ENCODE measurements around the gene PAXIP1. TPM values are rescaled to one million over a fixed set of nuclear protein-coding genes. Genes with fewer than 3 reads are reported as not detected.

Gene PAXIP1
- total RNA-seq, 2 donors from 2014 or later, result 10.5 to 10.6 TPM

DNA sequence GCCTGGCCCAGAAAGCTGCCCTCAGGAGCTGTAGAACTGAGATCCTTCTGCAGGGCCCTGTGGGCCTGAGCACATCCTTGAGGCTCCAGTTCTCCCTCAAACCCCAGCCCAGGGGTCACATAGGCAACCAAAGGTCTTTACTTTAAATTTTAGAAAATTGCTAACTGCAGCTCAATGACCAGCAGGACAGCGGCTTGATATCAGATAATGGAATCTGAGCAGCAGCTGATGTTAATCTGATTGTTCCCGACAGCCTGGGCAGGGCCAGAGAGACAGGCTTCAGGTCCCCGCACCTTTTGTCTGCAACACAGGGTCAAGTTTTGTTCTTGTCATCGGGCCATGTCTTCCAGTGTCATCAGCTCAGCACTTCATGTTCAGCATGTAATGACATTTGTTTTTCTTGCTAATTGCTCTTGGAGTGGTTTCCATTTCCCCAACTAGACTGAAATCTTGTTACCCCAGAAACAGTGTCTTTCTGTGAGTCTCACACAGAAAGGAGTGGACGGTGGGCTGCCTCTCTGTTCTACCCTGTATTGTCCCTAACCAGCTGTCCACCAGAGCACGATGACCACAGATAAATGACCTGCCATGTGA, 91.0 kb downstream of the PAXIP1 start:
- no peak for ATAC-seq
- Mint-ChIP-seq H3K27ac (peak overlapping the region; percentile 70), H3K27me3 (peaks cover 35% of the 10 kb centered on the region), H3K4me3 (no peak overlapping the region), H3K36me3 (ENCODE audit: low read depth) (no peaks in the 10 kb centered on the region), H3K4me1 (peaks cover 6% of the 10 kb centered on the region)
- DNase-seq, result no peak
- H3K9me3 ChIP-seq (ENCODE audit: control insufficient read depth, low read length, poor library complexity, severe bottlenecking), result no peaks in the 10 kb centered on the region

DNA sequence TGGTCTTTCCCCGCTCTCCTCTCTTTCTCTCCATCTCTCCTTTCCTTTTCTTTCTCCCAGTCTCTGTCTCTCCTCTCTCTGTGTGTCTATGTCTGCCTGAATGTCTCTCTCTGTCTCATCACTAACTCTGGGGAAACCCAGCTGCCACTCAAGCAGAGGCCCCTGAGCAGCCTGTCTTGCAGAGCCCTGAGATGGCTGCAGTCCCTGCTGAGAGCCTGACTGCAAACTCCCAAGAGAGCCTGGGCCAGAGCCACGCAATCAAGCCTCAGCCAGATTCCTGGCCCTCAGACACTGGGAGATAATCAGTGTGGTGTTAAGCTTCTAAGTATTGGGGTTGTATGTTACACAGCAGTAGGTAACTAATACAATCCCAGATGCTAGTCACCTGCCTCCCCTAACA, 91.5 kb downstream of the PAXIP1 start:
- H3K27me3 Mint-ChIP-seq, result peaks cover 35% of the 10 kb centered on the region
- no peak overlapping the region for H3K27ac Mint-ChIP-seq
- no peaks in the 10 kb centered on the region for H3K9me3 ChIP-seq (ENCODE audit: control insufficient read depth, low read length, poor library complexity, severe bottlenecking)
- no peaks in the 10 kb centered on the region for H3K36me3 Mint-ChIP-seq (ENCODE audit: low read depth)
- H3K4me3 Mint-ChIP-seq, result no peak overlapping the region
- ATAC-seq (no peak), DNase-seq (no peak)
- peaks cover 6% of the 10 kb centered on the region for H3K4me1 Mint-ChIP-seq

- no peak for DNase-seq
- no peaks in the 10 kb centered on the region for H3K36me3 Mint-ChIP-seq (ENCODE audit: low read depth)
- H3K27ac Mint-ChIP-seq, result no peak overlapping the region
Measured at GRCh38 chr7:154910977-154911376, 91.9 kb downstream of the PAXIP1 start.

GRCh38 chr7:154910125-154910524, 92.8 kb downstream of the PAXIP1 start:
- H3K36me3 Mint-ChIP-seq (ENCODE audit: low read depth), result no peaks in the 10 kb centered on the region
- no peaks in the 10 kb centered on the region for H3K9me3 ChIP-seq (ENCODE audit: control insufficient read depth, low read length, poor library complexity, severe bottlenecking)
- H3K27me3 Mint-ChIP-seq, result peaks cover 37% of the 10 kb centered on the region
- peaks cover 6% of the 10 kb centered on the region for H3K4me1 Mint-ChIP-seq
- no peak for DNase-seq
- H3K4me3 Mint-ChIP-seq, result no peak overlapping the region
- H3K27ac Mint-ChIP-seq, result no peak overlapping the region
- no peak for ATAC-seq

More at GRCh38 chr7:154910977-154911376, 91.9 kb downstream of the PAXIP1 start:
- no peak for ATAC-seq
- H3K4me1 Mint-ChIP-seq, result peaks cover 6% of the 10 kb centered on the region
- peaks cover 35% of the 10 kb centered on the region for H3K27me3 Mint-ChIP-seq
- H3K9me3 ChIP-seq (ENCODE audit: control insufficient read depth, low read length, poor library complexity, severe bottlenecking), result no peaks in the 10 kb centered on the region
- no peak overlapping the region for H3K4me3 Mint-ChIP-seq

DNA sequence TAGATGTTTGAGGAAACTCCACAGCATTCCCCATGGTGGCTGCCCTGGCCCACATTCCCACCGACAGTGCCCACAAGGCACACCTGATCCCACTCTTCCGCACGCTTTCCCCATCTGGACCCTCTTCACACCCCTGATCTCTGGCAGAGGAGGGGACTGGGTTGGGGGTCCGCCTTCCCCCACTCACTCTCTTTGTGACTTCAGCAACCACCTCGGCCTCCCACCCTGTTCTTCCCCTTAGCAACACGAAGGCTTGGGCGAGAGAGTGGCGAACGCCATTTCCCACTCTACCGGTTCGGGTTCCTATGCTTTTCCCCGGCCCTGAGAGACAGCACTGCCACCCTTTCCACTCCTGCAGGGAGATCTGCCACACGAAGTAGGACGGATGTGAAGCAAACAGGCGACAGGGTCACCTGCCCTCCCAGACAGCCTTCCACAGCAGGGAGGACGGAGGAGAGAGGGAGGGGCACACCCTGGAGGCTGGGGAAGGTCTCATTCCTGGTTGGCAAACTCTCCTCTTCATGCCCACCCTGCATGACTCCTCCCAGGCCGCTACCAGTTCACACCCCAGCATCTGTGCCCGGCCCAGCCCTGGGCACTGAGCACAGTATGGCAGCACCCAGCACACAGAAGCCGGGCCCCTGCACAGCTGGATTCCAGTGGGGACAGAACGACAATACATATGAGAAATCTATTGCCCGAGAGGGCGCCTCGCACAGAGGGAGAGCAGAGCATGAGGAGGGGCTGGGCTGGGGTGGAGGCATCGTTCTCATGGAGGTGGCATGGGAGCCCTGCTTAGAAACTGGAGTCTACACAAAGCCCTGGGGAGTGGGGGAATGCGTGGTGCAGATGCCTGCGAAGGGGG, 93.5 kb downstream of the PAXIP1 start:
- H3K4me1 Mint-ChIP-seq, result peaks cover 6% of the 10 kb centered on the region
- no peak for DNase-seq
- no peak overlapping the region for H3K27ac Mint-ChIP-seq
- no peak overlapping the region for H3K4me3 Mint-ChIP-seq
- H3K9me3 ChIP-seq (ENCODE audit: control insufficient read depth, low read length, poor library complexity, severe bottlenecking), result no peaks in the 10 kb centered on the region
- no peak for ATAC-seq
- H3K36me3 Mint-ChIP-seq (ENCODE audit: low read depth), result no peaks in the 10 kb centered on the region
- H3K27me3 Mint-ChIP-seq, result peaks cover 42% of the 10 kb centered on the region

GRCh38 chr7:154907651-154908620, 95.0 kb downstream of the PAXIP1 start:
- DNase-seq (no peak), ATAC-seq (no peak)
- H3K27ac Mint-ChIP-seq, result no peak overlapping the region
- H3K36me3 Mint-ChIP-seq (ENCODE audit: low read depth), result no peaks in the 10 kb centered on the region
- H3K27me3 Mint-ChIP-seq, result peaks cover 34% of the 10 kb centered on the region
- peaks cover 3% of the 10 kb centered on the region for H3K4me1 Mint-ChIP-seq
- H3K9me3 ChIP-seq (ENCODE audit: control insufficient read depth, low read length, poor library complexity, severe bottlenecking), result no peaks in the 10 kb centered on the region
- no peak overlapping the region for H3K4me3 Mint-ChIP-seq

- ATAC-seq, result no peak
- H3K36me3 Mint-ChIP-seq (ENCODE audit: low read depth), result no peaks in the 10 kb centered on the region
- no peak overlapping the region for H3K27ac Mint-ChIP-seq
- H3K4me3 Mint-ChIP-seq, result no peak overlapping the region
- peaks cover 3% of the 10 kb centered on the region for H3K4me1 Mint-ChIP-seq
- H3K27me3 Mint-ChIP-seq, result peaks cover 34% of the 10 kb centered on the region
- no peak for DNase-seq
- H3K9me3 ChIP-seq (ENCODE audit: control insufficient read depth, low read length, poor library complexity, severe bottlenecking), result no peaks in the 10 kb centered on the region
Measured at GRCh38 chr7:154906736-154907355, 96.1 kb downstream of the PAXIP1 start.

DNA sequence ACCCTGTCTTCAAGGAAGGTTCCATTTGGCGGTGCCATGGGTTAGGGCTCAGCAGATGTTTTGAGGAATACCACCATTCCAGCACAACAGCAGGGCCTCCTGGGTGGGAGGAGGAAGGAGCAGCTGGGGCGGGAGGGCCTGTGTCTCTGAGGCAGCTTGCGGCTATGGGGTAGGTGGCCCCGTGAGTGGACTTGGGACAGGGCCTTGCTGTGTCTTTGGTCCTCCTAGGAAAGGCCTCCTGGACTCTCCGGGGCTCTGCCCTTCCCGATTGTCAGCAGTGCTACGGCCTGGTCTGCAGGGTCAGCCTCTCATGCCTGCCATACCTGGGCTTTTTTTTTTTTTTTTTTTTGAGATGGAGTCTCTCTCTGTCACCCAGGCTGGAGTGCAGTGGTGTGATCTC, 96.7 kb downstream of the PAXIP1 start:
- H3K9me3 ChIP-seq (ENCODE audit: control insufficient read depth, low read length, poor library complexity, severe bottlenecking), result no peaks in the 10 kb centered on the region
- Mint-ChIP-seq H3K4me3 (no peak overlapping the region), H3K27me3 (peaks cover 34% of the 10 kb centered on the region), H3K36me3 (ENCODE audit: low read depth) (no peaks in the 10 kb centered on the region), H3K4me1 (peaks cover 3% of the 10 kb centered on the region), H3K27ac (no peak overlapping the region)
- no peak for ATAC-seq
- DNase-seq, result no peak

DNA sequence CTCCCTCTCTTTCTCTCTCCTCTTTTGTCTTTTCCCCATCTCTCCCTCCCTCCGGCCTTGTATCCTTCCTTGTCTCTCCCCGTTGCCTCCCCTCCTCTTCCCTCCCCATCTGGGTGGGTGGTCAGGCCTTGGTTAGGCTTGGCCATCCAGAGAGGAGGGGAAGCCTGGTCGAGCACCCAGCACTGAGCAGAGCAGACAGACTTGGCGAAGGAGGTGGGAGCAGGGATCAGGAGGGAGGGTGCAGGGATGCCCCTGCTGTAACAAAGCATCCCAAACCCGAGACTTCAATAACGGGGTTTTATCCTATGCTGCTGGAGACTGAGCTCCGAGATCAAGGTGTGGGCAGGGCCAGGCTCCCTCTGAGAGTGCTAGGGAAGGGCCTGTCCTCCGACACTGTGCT, 97.3 kb downstream of the PAXIP1 start:
- Mint-ChIP-seq H3K27me3 (peaks cover 34% of the 10 kb centered on the region), H3K36me3 (ENCODE audit: low read depth) (no peaks in the 10 kb centered on the region), H3K4me1 (peaks cover 3% of the 10 kb centered on the region), H3K27ac (no peak overlapping the region), H3K4me3 (no peak overlapping the region)
- no peak for ATAC-seq
- no peak for DNase-seq
- no peaks in the 10 kb centered on the region for H3K9me3 ChIP-seq (ENCODE audit: control insufficient read depth, low read length, poor library complexity, severe bottlenecking)

DNA sequence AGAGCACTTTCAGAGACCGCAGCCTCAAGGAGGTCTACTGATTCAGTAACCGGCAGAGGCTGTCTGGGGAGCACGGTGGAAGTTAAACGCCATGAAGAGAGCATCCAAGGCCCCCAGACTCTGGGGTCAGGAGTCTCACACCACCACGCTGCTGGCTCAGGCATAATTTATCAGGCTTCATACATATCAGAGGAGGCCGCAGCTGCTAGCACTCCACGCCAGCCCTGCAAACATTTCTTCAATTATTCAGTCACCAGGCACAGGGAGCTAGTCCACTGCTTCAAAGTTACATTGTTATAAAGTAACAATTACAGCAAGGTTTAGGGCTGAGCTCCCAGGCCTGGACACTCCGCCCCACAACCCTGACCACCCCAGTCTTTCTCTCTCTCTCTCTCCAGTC, 97.8 kb downstream of the PAXIP1 start:
- Mint-ChIP-seq H3K27ac (no peak overlapping the region), H3K4me1 (peaks cover 3% of the 10 kb centered on the region), H3K36me3 (ENCODE audit: low read depth) (no peaks in the 10 kb centered on the region), H3K4me3 (no peak overlapping the region), H3K27me3 (peaks cover 34% of the 10 kb centered on the region)
- H3K9me3 ChIP-seq (ENCODE audit: control insufficient read depth, low read length, poor library complexity, severe bottlenecking), result no peaks in the 10 kb centered on the region
- no peak for ATAC-seq
- DNase-seq, result no peak

DNA sequence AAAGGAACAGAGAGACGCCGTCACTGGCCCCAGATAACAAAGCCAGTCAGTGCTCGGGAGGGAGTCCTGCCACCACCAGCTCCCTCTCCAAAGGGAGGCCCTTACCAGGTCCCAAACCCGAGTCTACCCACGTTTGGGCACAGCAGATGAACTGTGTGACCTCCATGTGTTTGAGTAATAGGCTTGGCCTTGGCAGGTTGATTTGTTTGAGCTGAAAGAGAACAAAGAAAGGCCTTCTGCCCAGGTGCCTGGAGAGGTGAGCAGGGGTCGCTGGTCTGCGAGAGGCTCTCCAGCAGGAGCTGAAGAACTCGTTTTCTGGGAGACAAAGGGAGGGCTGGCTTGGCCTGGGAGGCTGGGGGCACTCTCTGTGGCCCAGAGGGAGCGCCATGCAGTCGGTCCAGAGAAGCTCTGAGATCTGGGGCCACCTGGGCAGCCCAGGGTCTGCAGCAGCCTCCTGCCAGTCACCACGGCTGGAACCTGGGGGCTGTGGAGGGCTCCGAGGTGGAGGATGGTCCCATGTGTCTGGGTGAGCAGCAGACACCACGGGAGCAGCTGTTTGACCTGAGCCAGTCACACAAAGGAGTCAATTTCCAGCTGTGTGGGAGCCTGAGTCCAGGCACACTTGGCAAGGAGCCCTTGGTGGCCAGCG, 99.7 kb downstream of the PAXIP1 start:
- Mint-ChIP-seq H3K4me3 (no peak overlapping the region), H3K27me3 (peaks cover 30% of the 10 kb centered on the region), H3K36me3 (ENCODE audit: low read depth) (no peaks in the 10 kb centered on the region), H3K27ac (no peak overlapping the region), H3K4me1 (peaks cover 3% of the 10 kb centered on the region)
- DNase-seq (no peak), ATAC-seq (no peak)
- no peaks in the 10 kb centered on the region for H3K9me3 ChIP-seq (ENCODE audit: control insufficient read depth, low read length, poor library complexity, severe bottlenecking)

GRCh38 chr7:154902600-154903082, 100.3 kb downstream of the PAXIP1 start:
- Mint-ChIP-seq H3K4me1 (no peaks in the 10 kb centered on the region), H3K4me3 (no peak overlapping the region), H3K36me3 (ENCODE audit: low read depth) (no peaks in the 10 kb centered on the region), H3K27me3 (peaks cover 29% of the 10 kb centered on the region), H3K27ac (no peak overlapping the region)
- no peaks in the 10 kb centered on the region for H3K9me3 ChIP-seq (ENCODE audit: control insufficient read depth, low read length, poor library complexity, severe bottlenecking)
- DNase-seq (no peak), ATAC-seq (no peak)

Data from T-helper 17 cell (primary cell).